Measurements from ENCODE around the gene RNF39.

Gene RNF39

DNA sequence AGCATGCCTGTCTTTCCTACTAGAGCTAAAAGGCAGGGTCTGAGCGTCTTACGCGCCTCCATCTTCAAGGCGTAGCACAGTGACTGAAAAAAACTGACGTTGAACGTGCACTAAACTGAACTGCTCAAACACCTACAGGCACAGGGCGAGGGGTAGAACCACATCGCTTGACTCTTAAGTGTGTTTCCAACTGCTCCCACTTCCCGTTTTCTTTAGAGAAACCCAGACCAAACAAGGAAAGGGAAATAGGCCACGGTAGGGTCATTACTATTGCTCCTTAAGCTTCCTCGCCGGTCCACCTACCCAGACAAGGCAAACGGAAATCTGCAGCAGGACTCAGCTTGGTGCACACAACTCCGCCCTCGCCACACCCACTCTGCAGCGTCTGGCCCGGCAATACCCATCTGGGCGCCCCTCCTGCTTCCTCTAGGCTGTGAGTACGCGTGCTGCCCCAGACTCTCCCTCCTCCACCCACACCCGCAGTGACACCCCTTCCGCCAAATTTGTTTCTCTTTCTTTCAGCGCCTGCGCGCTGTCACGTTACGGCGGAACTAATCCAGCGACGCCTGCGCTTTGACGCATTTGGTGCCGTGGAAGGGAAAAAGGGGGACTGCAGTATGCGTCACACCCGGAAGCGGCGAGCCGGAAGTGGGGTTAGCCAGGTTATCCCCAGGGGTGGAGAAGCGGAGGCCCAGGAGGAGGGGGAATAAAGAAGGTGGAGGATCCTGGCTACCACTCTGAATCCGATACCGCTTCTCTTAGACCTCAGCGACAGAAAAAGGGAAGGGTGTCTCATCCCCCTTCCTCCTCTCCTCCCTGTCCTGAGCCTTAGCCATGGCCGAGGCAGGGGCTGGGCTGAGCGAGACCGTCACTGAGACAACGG, 8.8 kb downstream of the RNF39 start, which contains the start of gene PPP1R11:
PPP1R11 (plus strand) TSS at position 622 of the 883 bp plus-strand sequence; CDS start at position 835, 213 bp downstream.
- Histone ChIP-seq H3K27me3 (ENCODE audit: low read depth, low read length) (no peaks in the 10 kb centered on the region), H3K9me3 (ENCODE audit: insufficient read depth, low read length) (no peaks in the 10 kb centered on the region), H3K4me2 (ENCODE audit: low read length) (peak within 1 kb of the TSS; percentile 90), H3K4me3 (ENCODE audit: low read length) (peak within 1 kb of the TSS; percentile 92), H3K4me1 (ENCODE audit: low read length) (peaks cover 14% of the 10 kb centered on the region), H3K79me2 (ENCODE audit: low read length) (peaks cover 14% of the 10 kb centered on the region), H3K9ac (ENCODE audit: low read length) (peak within 1 kb of the TSS; percentile 81), H4K20me1 (ENCODE audit: insufficient read depth, low read length) (no peaks in the 10 kb centered on the region), H2AFZ (ENCODE audit: low read depth, low read length) (peak within 1 kb of the TSS; percentile 78; the same call in 1 of the 2 replicates), H3K36me3 (replicated peaks; ENCODE audit: low read depth, low read length) (peaks cover 8% of the 10 kb centered on the region), H3K27ac (ENCODE audit: low read length) (peak within 1 kb of the TSS; percentile 79)
- TF ChIP-seq, protein P1, sequence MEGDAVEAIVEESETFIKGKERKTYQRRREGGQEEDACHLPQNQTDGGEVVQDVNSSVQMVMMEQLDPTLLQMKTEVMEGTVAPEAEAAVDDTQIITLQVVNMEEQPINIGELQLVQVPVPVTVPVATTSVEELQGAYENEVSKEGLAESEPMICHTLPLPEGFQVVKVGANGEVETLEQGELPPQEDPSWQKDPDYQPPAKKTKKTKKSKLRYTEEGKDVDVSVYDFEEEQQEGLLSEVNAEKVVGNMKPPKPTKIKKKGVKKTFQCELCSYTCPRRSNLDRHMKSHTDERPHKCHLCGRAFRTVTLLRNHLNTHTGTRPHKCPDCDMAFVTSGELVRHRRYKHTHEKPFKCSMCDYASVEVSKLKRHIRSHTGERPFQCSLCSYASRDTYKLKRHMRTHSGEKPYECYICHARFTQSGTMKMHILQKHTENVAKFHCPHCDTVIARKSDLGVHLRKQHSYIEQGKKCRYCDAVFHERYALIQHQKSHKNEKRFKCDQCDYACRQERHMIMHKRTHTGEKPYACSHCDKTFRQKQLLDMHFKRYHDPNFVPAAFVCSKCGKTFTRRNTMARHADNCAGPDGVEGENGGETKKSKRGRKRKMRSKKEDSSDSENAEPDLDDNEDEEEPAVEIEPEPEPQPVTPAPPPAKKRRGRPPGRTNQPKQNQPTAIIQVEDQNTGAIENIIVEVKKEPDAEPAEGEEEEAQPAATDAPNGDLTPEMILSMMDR (IDR thresholded peaks at IDR 0.05; ENCODE audit: low read depth, low read length) = no peak
- TF ChIP-seq EZH2phosphoT487 (IDR thresholded peaks at IDR 0.05; ENCODE audit: low read depth) = no peak

DNA sequence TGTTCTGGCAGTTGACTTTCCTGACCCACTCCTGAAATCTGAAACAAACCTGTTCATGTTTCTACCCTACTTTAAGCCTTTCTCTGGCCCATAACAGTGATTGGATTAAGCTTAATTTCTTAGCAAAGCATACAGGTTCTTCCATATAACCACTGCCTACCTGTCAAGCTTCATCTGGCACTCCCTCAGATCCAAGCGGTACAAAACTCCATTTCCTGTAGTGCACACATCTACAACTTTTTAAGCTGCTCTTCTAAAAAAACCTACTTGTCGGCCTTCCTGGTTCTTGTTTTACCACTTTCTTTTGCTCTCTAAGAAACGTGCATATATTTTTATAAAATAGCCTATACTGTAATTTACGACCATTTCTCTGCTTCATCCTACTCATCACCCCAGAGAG, 9.5 kb downstream of the RNF39 start:
- H2AFZ ChIP-seq (ENCODE audit: low read depth, low read length) = peak overlapping the region; percentile 61; the same call in 1 of the 2 replicates
- H3K36me3 ChIP-seq (replicated peaks; ENCODE audit: low read depth, low read length) = peaks cover 8% of the 10 kb centered on the region
- H3K4me2 ChIP-seq (ENCODE audit: low read length) = peak overlapping the region; percentile 90
- H3K4me3 ChIP-seq (ENCODE audit: low read length) = peak overlapping the region; percentile 92
- H4K20me1 ChIP-seq (ENCODE audit: insufficient read depth, low read length) = no peaks in the 10 kb centered on the region
- no peak for TF ChIP-seq EZH2phosphoT487 (IDR thresholded peaks at IDR 0.05; ENCODE audit: low read depth)
- TF ChIP-seq, protein P1 (IDR thresholded peaks at IDR 0.05; ENCODE audit: low read depth, low read length) = no peak
- peaks cover 21% of the 10 kb centered on the region for H3K79me2 ChIP-seq (ENCODE audit: low read length)
- H3K9ac ChIP-seq (ENCODE audit: low read length) = peak overlapping the region; percentile 68
- H3K4me1 ChIP-seq (ENCODE audit: low read length) = peaks cover 15% of the 10 kb centered on the region
- no peaks in the 10 kb centered on the region for H3K9me3 ChIP-seq (ENCODE audit: insufficient read depth, low read length)
- H3K27ac ChIP-seq (ENCODE audit: low read length) = peak overlapping the region; percentile 79
- no peaks in the 10 kb centered on the region for H3K27me3 ChIP-seq (ENCODE audit: low read depth, low read length)

DNA sequence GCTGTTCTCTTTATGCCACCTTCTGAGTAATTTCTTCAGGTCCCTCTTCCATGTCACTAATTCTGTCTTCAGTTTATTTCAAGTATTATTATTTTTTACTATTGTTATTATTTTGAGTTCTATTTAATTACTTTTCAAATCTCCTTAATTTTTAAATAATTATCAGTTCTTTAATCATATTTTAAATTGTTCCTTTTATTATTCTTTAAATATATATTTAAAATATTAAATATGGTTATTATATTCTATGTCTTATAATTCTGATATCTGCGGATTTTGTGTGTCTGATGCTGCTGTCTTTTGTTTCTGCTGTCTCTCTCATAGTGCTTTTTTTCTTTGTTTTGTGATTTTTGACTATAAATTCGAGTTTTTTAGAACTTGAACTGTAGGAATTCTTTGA, 12.3 kb downstream of the RNF39 start:
- no peak overlapping the region for H3K4me2 ChIP-seq (ENCODE audit: low read length)
- H3K4me1 ChIP-seq (ENCODE audit: low read length) = peaks cover 20% of the 10 kb centered on the region

More for the DNA sequence above, 12.3 kb downstream of the RNF39 start:
- Histone ChIP-seq H4K20me1 (ENCODE audit: insufficient read depth, low read length) (no peaks in the 10 kb centered on the region), H3K36me3 (replicated peaks; ENCODE audit: low read depth, low read length) (peaks cover 8% of the 10 kb centered on the region), H3K4me3 (ENCODE audit: low read length) (no peak overlapping the region), H3K79me2 (ENCODE audit: low read length) (peaks cover 33% of the 10 kb centered on the region), H3K9me3 (ENCODE audit: insufficient read depth, low read length) (no peaks in the 10 kb centered on the region), H3K27ac (ENCODE audit: low read length) (no peak overlapping the region), H3K27me3 (ENCODE audit: low read depth, low read length) (no peaks in the 10 kb centered on the region), H3K9ac (ENCODE audit: low read length) (no peak overlapping the region), H2AFZ (ENCODE audit: low read depth, low read length) (no peak overlapping the region)
- TF ChIP-seq, protein P1 (IDR thresholded peaks at IDR 0.05; ENCODE audit: low read depth, low read length) = no peak

Measured in OCI-LY3 (cell line).